Placental pericyte (primary cell): Measurements from ENCODE around the gene FREM1. TPM values are rescaled to one million over a fixed set of nuclear protein-coding genes. Genes with fewer than 3 reads are reported as not detected.

Experiments
- small RNA-seq: library from RNA; depleted of rRNA; stranded (forward); fragments of <200 nt; gene quantifications from one replicate; pipeline ENCODE3, GENCODE V24; 2012; ENCODE audit warnings: low replicate concordance
- total RNA-seq: library from RNA; depleted of rRNA; stranded (reverse); fragments of >200 nt; gene quantifications from 2 replicates; pipeline ENCODE4 v1.2.3, GENCODE V29; 2012

The FREM1 gene
- 0.22 and 0.72 TPM in 2 replicates for total RNA-seq

GRCh38 chr9:14909961-14910805 lies at the start of gene FREM1:
Gene FREM1, minus strand, starts transcription at chr9:14910428. Its CDS starts 41,451 bp downstream, at chr9:14868977.

GRCh38 chr9:14722391-14723035 lies 187.7 kb downstream of the FREM1 start, which contains the start of gene CER1:
Gene CER1, minus strand, starts transcription at chr9:14722733. Its CDS starts 61 bp downstream, at chr9:14722672.

GRCh38 chr9:14693251-14693861 lies 216.9 kb downstream of the FREM1 start, which contains the start of gene ZDHHC21:
Gene ZDHHC21, minus strand, starts transcription at chr9:14693432. Its CDS starts 19,092 bp downstream, at chr9:14674340.

Small RNA genes lying within 50 kb of the gene (small RNA-seq; reads per million reads assigned to genes)
- not detected for gene RNU6-1260P

Other genes starting within 250 kb of the FREM1 start
- gene ZDHHC21, start 217.0 kb downstream of the FREM1 start, total RNA-seq: 10.1 and 12.7 TPM in 2 replicates
- gene CER1, start 187.7 kb downstream of the FREM1 start, total RNA-seq: not detected in 2 replicates